ENCODE results near the gene YIF1B. TPM values are rescaled to one million over a fixed set of nuclear protein-coding genes. Genes with fewer than 3 reads are reported as not detected.

The YIF1B gene
- total and polyA plus RNA-seq, 7 experiments from 2014 or later: 26.1 to 84.7 (median 38.2) TPM

- peaks cover 0 to 42% (median 6%) of the 10 kb centered on the region in 5 donors for H3K27me3 Mint-ChIP-seq
- Histone ChIP-seq H3K4me3 (ENCODE audit: low read length) (no peak overlapping the region), H3K27ac (ENCODE audit: low read depth, low read length) (no peak overlapping the region), H3K27me3 (ENCODE audit: control insufficient read depth in 2 of 2, insufficient read depth in 2 of 2, low read length in 2 of 2) (no peaks in the 10 kb centered on the region), H3K4me1 (ENCODE audit: control insufficient read depth in 2 of 2, insufficient read depth in 2 of 2, low read length in 2 of 2) (peaks cover 0 to 6% of the 10 kb centered on the region in 2 donors), H3K36me3 (ENCODE audit: control insufficient read depth in 2 of 3, insufficient read depth in 3 of 3, low read length in 3 of 3) (no peaks in the 10 kb centered on the region), H3K9me3 (ENCODE audit: control insufficient read depth in 2 of 3, low read length in 3 of 3) (no peaks in the 10 kb centered on the region)
- ATAC-seq (no peak), DNase-seq (no peak)
- intact Hi-C loops (cut with micrococcal nuclease): no loop called here
- peaks cover 0 to 21% (median 17%) of the 10 kb centered on the region in 7 donors for H3K4me1 Mint-ChIP-seq
- H3K9me3 Mint-ChIP-seq: no peaks in the 10 kb centered on the region
- H3K36me3 Mint-ChIP-seq: no peaks in the 10 kb centered on the region
- H3K4me3 Mint-ChIP-seq: peak overlapping the region; percentile 62 to 94 (median 76)
- ChIA-PET CTCF (interaction anchor here (1.2 kb wide), 1 partner anchor 458 kb away, joined by 3 read pairs; no protein-coding TSS in a partner anchor), POLR2A (no interaction called here)
- peak overlapping the region in 1 of 9 donors; percentile 71 for H3K27ac Mint-ChIP-seq
Observed at GRCh38 chr19:38360351-38360750, 44.6 kb upstream of the YIF1B start.

DNA sequence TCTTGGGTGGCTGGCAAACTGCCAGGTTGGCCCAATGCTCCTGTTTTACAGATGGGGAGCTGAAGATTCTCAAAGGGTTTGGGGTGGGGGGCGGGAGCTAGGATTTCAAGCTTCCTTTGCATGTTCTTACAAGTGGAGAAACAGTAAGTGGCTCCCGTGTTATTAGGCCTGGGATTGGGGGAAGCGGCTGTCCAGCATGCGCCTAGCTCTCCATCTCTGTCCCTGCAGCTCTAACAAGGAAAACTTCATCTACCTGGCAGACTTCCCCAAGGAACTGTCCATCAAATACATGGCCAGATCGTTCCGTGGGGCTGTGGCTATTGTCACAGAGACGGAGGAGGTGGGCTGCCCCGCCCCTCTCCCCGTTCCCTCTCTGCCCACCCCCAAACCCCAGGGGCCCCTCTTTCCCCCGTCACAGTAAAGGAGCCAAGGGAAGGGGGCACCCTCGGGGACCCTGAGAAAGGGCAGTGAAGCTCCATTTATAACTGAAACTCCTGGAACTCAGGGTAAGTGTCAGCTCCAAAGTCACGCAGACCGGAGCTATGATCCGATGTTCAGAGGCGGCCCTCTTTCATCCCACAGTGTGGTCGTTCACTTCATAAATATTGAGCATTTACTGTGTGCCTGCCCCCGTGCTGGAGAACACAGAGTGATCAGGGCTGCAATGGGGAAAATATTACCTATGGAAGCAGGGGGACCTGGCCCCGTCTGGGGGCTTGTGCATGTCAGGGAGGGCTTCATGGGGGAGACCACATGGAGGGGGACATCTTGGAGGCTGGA is 43.7 kb upstream of the YIF1B start:
- Histone ChIP-seq H3K27ac (ENCODE audit: low read depth, low read length) (no peak overlapping the region), H3K4me3 (ENCODE audit: low read length) (no peak overlapping the region), H3K27me3 (ENCODE audit: control insufficient read depth in 2 of 2, insufficient read depth in 2 of 2, low read length in 2 of 2) (no peaks in the 10 kb centered on the region), H3K9me3 (ENCODE audit: control insufficient read depth in 2 of 3, low read length in 3 of 3) (no peaks in the 10 kb centered on the region), H3K36me3 (ENCODE audit: control insufficient read depth in 2 of 3, insufficient read depth in 3 of 3, low read length in 3 of 3) (no peaks in the 10 kb centered on the region), H3K4me1 (ENCODE audit: control insufficient read depth in 2 of 2, insufficient read depth in 2 of 2, low read length in 2 of 2) (peaks cover 0 to 6% of the 10 kb centered on the region in 2 donors)
- CTCF ChIA-PET: no interaction called here
- ATAC-seq (no peak), DNase-seq (no peak)
- Mint-ChIP-seq H3K27me3 (peaks cover 0 to 42% (median 6%) of the 10 kb centered on the region in 5 donors), H3K4me3 (peak overlapping the region in 5 of 10 donors; percentile 13 to 87 (median 52)), H3K27ac (no peak overlapping the region), H3K9me3 (no peaks in the 10 kb centered on the region), H3K36me3 (no peaks in the 10 kb centered on the region), H3K4me1 (peaks cover 0 to 21% (median 17%) of the 10 kb centered on the region in 7 donors)
- intact Hi-C loops (cut with micrococcal nuclease): no loop called here
- POLR2A ChIA-PET: no interaction called here

GRCh38 chr19:38358071-38358470 is 42.3 kb upstream of the YIF1B start:
- Mint-ChIP-seq H3K27ac (no peak overlapping the region), H3K4me3 (no peak overlapping the region), H3K9me3 (no peaks in the 10 kb centered on the region), H3K27me3 (peaks cover 0 to 46% (median 6%) of the 10 kb centered on the region in 5 donors), H3K4me1 (peaks cover 0 to 20% (median 13%) of the 10 kb centered on the region in 7 donors), H3K36me3 (no peaks in the 10 kb centered on the region)
- Histone ChIP-seq H3K4me1 (ENCODE audit: control insufficient read depth in 2 of 2, insufficient read depth in 2 of 2, low read length in 2 of 2) (peaks cover 0 to 6% of the 10 kb centered on the region in 2 donors), H3K4me3 (ENCODE audit: low read length) (no peak overlapping the region), H3K9me3 (ENCODE audit: control insufficient read depth in 2 of 3, low read length in 3 of 3) (no peaks in the 10 kb centered on the region), H3K27me3 (ENCODE audit: control insufficient read depth in 2 of 2, insufficient read depth in 2 of 2, low read length in 2 of 2) (no peaks in the 10 kb centered on the region), H3K36me3 (ENCODE audit: control insufficient read depth in 2 of 3, insufficient read depth in 3 of 3, low read length in 3 of 3) (no peaks in the 10 kb centered on the region), H3K27ac (ENCODE audit: low read depth, low read length) (no peak overlapping the region)
- intact Hi-C loops (cut with micrococcal nuclease): no loop called here
- CTCF ChIA-PET: interaction anchor here (0.7 kb wide), 1 partner anchor 358 kb away, joined by 3 read pairs; no protein-coding TSS in a partner anchor
- POLR2A ChIA-PET: interaction anchor here (0.8 kb wide), 1 partner anchor 600 kb away, joined by 3 read pairs; no protein-coding TSS in a partner anchor
- no peak for DNase-seq
- no peak for ATAC-seq

DNA sequence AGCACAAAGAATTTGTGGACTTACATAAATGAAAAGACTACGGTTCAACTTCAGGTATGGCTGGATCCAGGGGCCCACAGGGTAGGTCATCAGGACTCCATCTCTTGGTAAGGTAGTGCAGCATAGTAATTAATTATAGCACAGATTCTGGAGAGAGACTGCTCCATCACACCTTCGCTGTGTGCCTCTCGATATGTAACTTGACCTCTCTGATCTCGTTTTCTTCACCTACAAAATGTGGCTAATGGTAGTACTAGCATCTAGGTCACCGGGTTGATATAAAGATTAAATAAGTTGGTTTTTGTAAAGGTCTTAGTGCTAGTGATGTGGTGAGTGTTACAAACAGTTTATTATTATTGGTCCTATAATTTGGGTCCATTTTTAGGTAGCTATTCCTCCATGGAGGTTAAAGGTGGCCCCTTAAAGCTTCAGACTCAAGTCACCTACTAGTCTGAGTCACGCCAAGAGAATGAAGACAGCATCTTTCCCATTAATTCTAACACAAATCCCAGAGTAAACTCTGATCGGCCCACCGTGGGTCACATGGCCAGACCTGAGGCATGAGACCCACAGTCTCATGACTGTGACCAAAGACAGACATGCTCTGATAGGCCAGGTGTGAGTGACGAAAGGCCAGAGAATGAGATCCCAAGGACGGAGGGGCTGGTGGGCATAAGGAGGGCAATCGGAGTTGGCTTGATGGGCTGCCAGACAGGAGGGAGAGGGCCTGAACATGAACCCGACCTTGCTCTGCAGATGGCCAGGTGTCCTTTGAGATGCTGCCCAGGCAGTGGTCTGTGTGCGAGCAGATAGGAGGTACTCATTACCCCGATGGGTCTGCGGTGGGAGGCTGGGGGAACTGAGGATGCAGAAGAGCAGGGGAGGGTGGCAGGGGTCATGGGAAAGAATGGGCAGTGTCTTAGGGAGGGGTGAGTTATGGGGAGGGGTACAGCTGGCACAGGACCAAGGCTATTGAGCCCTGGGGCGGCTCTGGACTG is 40.3 kb upstream of the YIF1B start:
- no peak for ATAC-seq
- H3K9me3 Mint-ChIP-seq: no peaks in the 10 kb centered on the region
- H3K4me3 Mint-ChIP-seq: no peak overlapping the region
- H3K4me1 Mint-ChIP-seq: peaks cover 0 to 13% (median 5%) of the 10 kb centered on the region in 7 donors
- H3K4me1 ChIP-seq (ENCODE audit: control insufficient read depth in 2 of 2, insufficient read depth in 2 of 2, low read length in 2 of 2): no peaks in the 10 kb centered on the region
- no peaks in the 10 kb centered on the region for H3K36me3 Mint-ChIP-seq
- POLR2A ChIA-PET: no interaction called here
- no peak overlapping the region for H3K4me3 ChIP-seq (ENCODE audit: low read length)
- DNase-seq: no peak
- CTCF ChIA-PET: no interaction called here
- H3K9me3 ChIP-seq (ENCODE audit: control insufficient read depth in 2 of 3, low read length in 3 of 3): no peaks in the 10 kb centered on the region
- no peaks in the 10 kb centered on the region for H3K36me3 ChIP-seq (ENCODE audit: control insufficient read depth in 2 of 3, insufficient read depth in 3 of 3, low read length in 3 of 3)
- H3K27ac ChIP-seq (ENCODE audit: low read depth, low read length): no peak overlapping the region
- H3K27me3 Mint-ChIP-seq: peaks cover 0 to 39% (median 2%) of the 10 kb centered on the region in 5 donors
- no peak overlapping the region for H3K27ac Mint-ChIP-seq
- intact Hi-C loops (cut with micrococcal nuclease): no loop called here
- H3K27me3 ChIP-seq (ENCODE audit: control insufficient read depth in 2 of 2, insufficient read depth in 2 of 2, low read length in 2 of 2): no peaks in the 10 kb centered on the region

GRCh38 chr19:38352611-38353010 is 36.9 kb upstream of the YIF1B start:
- CTCF ChIA-PET: no interaction called here

GRCh38 chr19:38351865-38352395 is 36.2 kb upstream of the YIF1B start:
- Histone ChIP-seq H3K4me1 (ENCODE audit: control insufficient read depth in 2 of 2, insufficient read depth in 2 of 2, low read length in 2 of 2) (no peaks in the 10 kb centered on the region), H3K9me3 (ENCODE audit: control insufficient read depth in 2 of 3, low read length in 3 of 3) (no peaks in the 10 kb centered on the region), H3K4me3 (ENCODE audit: low read length) (no peak overlapping the region), H3K27ac (ENCODE audit: low read depth, low read length) (no peak overlapping the region), H3K36me3 (ENCODE audit: control insufficient read depth in 2 of 3, insufficient read depth in 3 of 3, low read length in 3 of 3) (no peaks in the 10 kb centered on the region), H3K27me3 (ENCODE audit: control insufficient read depth in 2 of 2, insufficient read depth in 2 of 2, low read length in 2 of 2) (no peaks in the 10 kb centered on the region)
- Mint-ChIP-seq H3K4me1 (peaks cover 0 to 3% (median 0%) of the 10 kb centered on the region in 7 donors), H3K36me3 (no peaks in the 10 kb centered on the region), H3K27ac (no peak overlapping the region), H3K27me3 (peaks cover 0 to 9% (median 0%) of the 10 kb centered on the region in 5 donors), H3K9me3 (no peaks in the 10 kb centered on the region), H3K4me3 (no peak overlapping the region)
- ChIA-PET POLR2A (no interaction called here), CTCF (no interaction called here)
- ATAC-seq (no peak), DNase-seq (no peak)
- intact Hi-C loops (cut with micrococcal nuclease): no loop called here

More at GRCh38 chr19:38352611-38353010, 36.9 kb upstream of the YIF1B start:
- no peaks in the 10 kb centered on the region for H3K4me1 ChIP-seq (ENCODE audit: control insufficient read depth in 2 of 2, insufficient read depth in 2 of 2, low read length in 2 of 2)
- Mint-ChIP-seq H3K9me3 (no peaks in the 10 kb centered on the region), H3K36me3 (no peaks in the 10 kb centered on the region), H3K4me1 (peaks cover 0 to 3% (median 0%) of the 10 kb centered on the region in 7 donors), H3K27ac (no peak overlapping the region), H3K4me3 (no peak overlapping the region), H3K27me3 (peaks cover 0 to 9% (median 0%) of the 10 kb centered on the region in 5 donors)
- H3K4me3 ChIP-seq (ENCODE audit: low read length): no peak overlapping the region
- intact Hi-C loops (cut with micrococcal nuclease): no loop called here
- no peak for DNase-seq
- H3K9me3 ChIP-seq (ENCODE audit: control insufficient read depth in 2 of 3, low read length in 3 of 3): no peaks in the 10 kb centered on the region
- H3K27me3 ChIP-seq (ENCODE audit: control insufficient read depth in 2 of 2, insufficient read depth in 2 of 2, low read length in 2 of 2): no peaks in the 10 kb centered on the region
- H3K36me3 ChIP-seq (ENCODE audit: control insufficient read depth in 2 of 3, insufficient read depth in 3 of 3, low read length in 3 of 3): no peaks in the 10 kb centered on the region
- ATAC-seq: no peak
- no peak overlapping the region for H3K27ac ChIP-seq (ENCODE audit: low read depth, low read length)
- POLR2A ChIA-PET: no interaction called here
